ENCODE measurements around the gene CHMP2A.

DNA sequence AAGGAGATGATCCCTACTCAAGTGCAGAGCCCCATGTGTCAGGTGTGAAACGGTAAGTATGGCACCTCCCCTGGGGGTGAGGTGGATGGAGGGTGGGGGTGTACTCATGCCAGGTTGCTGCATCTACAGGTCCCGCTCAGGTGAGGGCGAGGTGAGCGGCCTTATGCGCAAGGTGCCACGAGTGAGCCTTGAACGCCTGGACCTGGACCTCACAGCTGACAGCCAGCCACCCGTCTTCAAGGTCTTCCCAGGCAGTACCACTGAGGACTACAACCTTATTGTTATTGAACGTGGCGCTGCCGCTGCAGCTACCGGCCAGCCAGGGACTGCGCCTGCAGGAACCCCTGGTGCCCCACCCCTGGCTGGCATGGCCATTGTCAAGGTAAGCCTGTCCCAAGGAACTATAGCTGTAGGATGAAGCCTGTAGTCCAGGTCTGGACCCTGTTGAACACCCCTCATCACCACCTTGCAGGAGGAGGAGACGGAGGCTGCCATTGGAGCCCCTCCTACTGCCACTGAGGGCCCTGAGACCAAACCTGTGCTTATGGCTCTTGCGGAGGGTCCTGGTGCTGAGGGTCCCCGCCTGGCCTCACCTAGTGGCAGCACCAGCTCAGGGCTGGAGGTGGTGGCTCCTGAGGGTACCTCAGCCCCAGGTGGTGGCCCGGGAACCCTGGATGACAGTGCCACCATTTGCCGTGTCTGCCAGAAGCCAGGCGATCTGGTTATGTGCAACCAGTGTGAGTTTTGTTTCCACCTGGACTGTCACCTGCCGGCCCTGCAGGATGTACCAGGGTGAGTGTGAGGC is 5.8 kb downstream of the CHMP2A start:
- TF ChIP-seq, protein P1, sequence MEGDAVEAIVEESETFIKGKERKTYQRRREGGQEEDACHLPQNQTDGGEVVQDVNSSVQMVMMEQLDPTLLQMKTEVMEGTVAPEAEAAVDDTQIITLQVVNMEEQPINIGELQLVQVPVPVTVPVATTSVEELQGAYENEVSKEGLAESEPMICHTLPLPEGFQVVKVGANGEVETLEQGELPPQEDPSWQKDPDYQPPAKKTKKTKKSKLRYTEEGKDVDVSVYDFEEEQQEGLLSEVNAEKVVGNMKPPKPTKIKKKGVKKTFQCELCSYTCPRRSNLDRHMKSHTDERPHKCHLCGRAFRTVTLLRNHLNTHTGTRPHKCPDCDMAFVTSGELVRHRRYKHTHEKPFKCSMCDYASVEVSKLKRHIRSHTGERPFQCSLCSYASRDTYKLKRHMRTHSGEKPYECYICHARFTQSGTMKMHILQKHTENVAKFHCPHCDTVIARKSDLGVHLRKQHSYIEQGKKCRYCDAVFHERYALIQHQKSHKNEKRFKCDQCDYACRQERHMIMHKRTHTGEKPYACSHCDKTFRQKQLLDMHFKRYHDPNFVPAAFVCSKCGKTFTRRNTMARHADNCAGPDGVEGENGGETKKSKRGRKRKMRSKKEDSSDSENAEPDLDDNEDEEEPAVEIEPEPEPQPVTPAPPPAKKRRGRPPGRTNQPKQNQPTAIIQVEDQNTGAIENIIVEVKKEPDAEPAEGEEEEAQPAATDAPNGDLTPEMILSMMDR (IDR thresholded peaks at IDR 0.05): no peak
- no peak for TF ChIP-seq EP300 (IDR thresholded peaks at IDR 0.05)
- no peak for TF ChIP-seq POLR2A (IDR thresholded peaks at IDR 0.05)
